Mesenchymal stem cell (in vitro differentiated cells and primary cell): ENCODE data around the gene MTMR6.

Experiments used
- DNase-seq: peaks from one replicate; pipeline ENCODE4 v3.0.0-alpha.2; 2013
- H2AFZ ChIP-seq: one replicate; pipeline ENCODE4 v1.6.1; 2013; ENCODE audit warnings: low read depth, mild to moderate bottlenecking, control low read depth, inconsistent platforms, low read length, moderate library complexity
- H2AK5ac ChIP-seq: 2 replicates; pipeline ENCODE4 v1.6.1; 2013; ENCODE audit warnings: low read length, moderate library complexity, mild to moderate bottlenecking, inconsistent platforms; ENCODE audit not compliant: severe bottlenecking
- H2BK120ac ChIP-seq: one replicate; pipeline ENCODE4 v1.6.1; 2013; ENCODE audit warnings: low read depth, mild to moderate bottlenecking, inconsistent platforms, low read length, moderate library complexity
- H2BK12ac ChIP-seq, 2 experiments: one replicate each; pipeline ENCODE4 v1.6.1; 2013; ENCODE audit warnings: inconsistent platforms in 2 of 2, low read length in 2 of 2, mild to moderate bottlenecking in 2 of 2, moderate library complexity in 2 of 2, control low read depth in 1 of 2
- H2BK15ac ChIP-seq: one replicate; pipeline ENCODE4 v1.6.1; 2013; ENCODE audit warnings: mild to moderate bottlenecking, low read depth, inconsistent platforms; ENCODE audit not compliant: poor library complexity, severe bottlenecking
- H2BK5ac ChIP-seq: 2 replicates; pipeline ENCODE4 v1.6.1; 2013; ENCODE audit warnings: low read depth, mild to moderate bottlenecking, low read length, control low read depth, inconsistent platforms; ENCODE audit not compliant: poor library complexity, severe bottlenecking
- H3K14ac ChIP-seq, 2 experiments: one replicate each; pipeline ENCODE4 v1.6.1; 2013; ENCODE audit warnings: inconsistent platforms in 2 of 2, low read length in 2 of 2, control low read depth in 1 of 2, mild to moderate bottlenecking in 1 of 2, moderate library complexity in 1 of 2
- H3K18ac ChIP-seq, 2 experiments: one replicate each; pipeline ENCODE4 v1.6.1; 2013; ENCODE audit warnings: inconsistent platforms in 2 of 2, low read length in 2 of 2, control low read depth in 1 of 2, low read depth in 1 of 2, mild to moderate bottlenecking in 1 of 2
- H3K23ac ChIP-seq, 2 experiments: one replicate each; pipeline ENCODE4 v1.6.1; 2013; ENCODE audit warnings: inconsistent platforms in 2 of 2, low read length in 2 of 2, mild to moderate bottlenecking in 2 of 2, moderate library complexity in 2 of 2, control low read depth in 1 of 2
- H3K27ac ChIP-seq: 2 replicates; pipeline ENCODE4 v1.5.1; 2013; ENCODE audit warnings: mild to moderate bottlenecking, moderate library complexity, low read length, control low read depth, inconsistent platforms; ENCODE audit not compliant: poor library complexity, severe bottlenecking
- H3K27me3 ChIP-seq, 2 experiments: 2 replicates each; pipeline versions ENCODE4 v1.6.1 to v1.7.0; 2013; ENCODE audit warnings: low read length in 2 of 2, mild to moderate bottlenecking in 2 of 2, moderate library complexity in 2 of 2, control low read depth in 1 of 2, inconsistent platforms in 1 of 2; ENCODE audit not compliant: control insufficient read depth in 1 of 2, insufficient read depth in 1 of 2
- H3K36me3 ChIP-seq, 2 experiments: 2 replicates each; pipeline versions ENCODE4 v1.6.1 to v1.7.0; 2013; ENCODE audit warnings: low read length in 2 of 2, control low read depth in 1 of 2, inconsistent platforms in 1 of 2, low read depth in 1 of 2, mild to moderate bottlenecking in 1 of 2; ENCODE audit not compliant: insufficient read depth in 2 of 2, control insufficient read depth in 1 of 2
- H3K4ac ChIP-seq, 2 experiments: one replicate each; pipeline ENCODE4 v1.6.1; 2013; ENCODE audit warnings: inconsistent platforms in 2 of 2, low read length in 2 of 2, mild to moderate bottlenecking in 2 of 2, moderate library complexity in 2 of 2, control low read depth in 1 of 2, low read depth in 1 of 2
- H3K4me1 ChIP-seq: 2 replicates; pipeline ENCODE4 v1.6.1; 2013; ENCODE audit warnings: low read depth, low read length, control low read depth; ENCODE audit not compliant: control insufficient read depth, insufficient read depth
- H3K4me2 ChIP-seq: 2 replicates; pipeline ENCODE4 v1.6.1; 2013; ENCODE audit warnings: low read length, mild to moderate bottlenecking, inconsistent platforms; ENCODE audit not compliant: poor library complexity, severe bottlenecking
- H3K4me3 ChIP-seq, 2 experiments: 2 replicates each; pipeline versions ENCODE4 v1.5.1 to v1.7.0; 2013; ENCODE audit warnings: low read length in 2 of 2, mild to moderate bottlenecking in 2 of 2, control low read depth in 1 of 2, low read depth in 1 of 2; ENCODE audit not compliant: insufficient read depth in 1 of 2
- H3K79me1 ChIP-seq: replicated peaks from 2 replicates; pipeline ENCODE4 v1.6.1; 2013; ENCODE audit warnings: mild to moderate bottlenecking, control low read depth, low read length, inconsistent platforms; ENCODE audit not compliant: poor library complexity, severe bottlenecking
- H3K9ac ChIP-seq: 2 replicates; pipeline ENCODE4 v1.7.0; 2013; ENCODE audit warnings: mild to moderate bottlenecking, low read length, moderate library complexity
- H3K9me3 ChIP-seq: 2 replicates; pipeline ENCODE4 v1.7.0; 2013; ENCODE audit warnings: mild to moderate bottlenecking, low read length; ENCODE audit not compliant: control insufficient read depth
- H4K8ac ChIP-seq: one replicate; pipeline ENCODE4 v1.6.1; 2013; ENCODE audit warnings: inconsistent platforms, mild to moderate bottlenecking, low read length, moderate library complexity
- H4K91ac ChIP-seq: one replicate; pipeline ENCODE4 v1.6.1; 2013; ENCODE audit warnings: mild to moderate bottlenecking, low read length, inconsistent platforms
- WGBS: methylation state at CpG from one replicate; pipeline ENCODE4 v1.1.7; 2013; ENCODE audit warnings: mixed read lengths; 5-methylcytosine and 5-hydroxymethylcytosine counted together

The MTMR6 gene

GRCh38 chr13:25213715-25214114 is 73.6 kb downstream of the MTMR6 start:
- Histone ChIP-seq H2AK5ac (no peak overlapping the region), H3K4me2 (no peak overlapping the region), H3K4me1 (peaks cover 15% of the 10 kb centered on the region), H3K9ac (no peak overlapping the region), H2BK120ac (no peak overlapping the region), H3K18ac (no peak overlapping the region), H2BK5ac (no peak overlapping the region), H3K4ac (no peak overlapping the region), H3K14ac (no peak overlapping the region), H3K27ac (no peak overlapping the region), H3K9me3 (no peaks in the 10 kb centered on the region), H2AFZ (no peak overlapping the region), H3K27me3 (peaks cover 0 to 2% of the 10 kb centered on the region in 2 experiments), H3K79me1 (no peaks in the 10 kb centered on the region), H3K23ac (no peak overlapping the region), H3K36me3 (no peaks in the 10 kb centered on the region), H4K8ac (no peak overlapping the region), H2BK12ac (no peak overlapping the region), H2BK15ac (no peak overlapping the region), H4K91ac (no peak overlapping the region), H3K4me3 (no peak overlapping the region)
- 97% methylated on average over 2 of the region's 2 CpGs for WGBS
- DNase-seq, result no peak

- H4K8ac ChIP-seq, result no peak overlapping the region
- H2BK5ac ChIP-seq, result no peak overlapping the region
- H3K27me3 ChIP-seq, result peaks cover 2 to 5% of the 10 kb centered on the region in 2 experiments
- H3K27ac ChIP-seq, result no peak overlapping the region
- H3K4me1 ChIP-seq, result peaks cover 10% of the 10 kb centered on the region
- H3K36me3 ChIP-seq, result no peaks in the 10 kb centered on the region
- H3K4ac ChIP-seq, result no peak overlapping the region
- H3K23ac ChIP-seq, result no peak overlapping the region
- H2AK5ac ChIP-seq, result no peak overlapping the region
- no peak overlapping the region for H2BK15ac ChIP-seq
- WGBS, result 87% methylated on average over 13 of the region's 13 CpGs
- H3K9ac ChIP-seq, result no peak overlapping the region
- H3K9me3 ChIP-seq, result no peaks in the 10 kb centered on the region
- DNase-seq, result no peak
- no peak overlapping the region for H2AFZ ChIP-seq
- no peaks in the 10 kb centered on the region for H3K79me1 ChIP-seq
- H3K14ac ChIP-seq, result no peak overlapping the region
- H3K4me2 ChIP-seq, result no peak overlapping the region
- no peak overlapping the region for H3K18ac ChIP-seq
- H2BK120ac ChIP-seq, result no peak overlapping the region
- no peak overlapping the region for H3K4me3 ChIP-seq
- no peak overlapping the region for H4K91ac ChIP-seq
- no peak overlapping the region for H2BK12ac ChIP-seq
Measured at GRCh38 chr13:25210842-25211569, 76.3 kb downstream of the MTMR6 start.

GRCh38 chr13:25207291-25207810 is 79.9 kb downstream of the MTMR6 start:
- no peak overlapping the region for H3K27ac ChIP-seq
- H2BK12ac ChIP-seq, result no peak overlapping the region
- no peaks in the 10 kb centered on the region for H3K79me1 ChIP-seq
- H2AK5ac ChIP-seq, result no peak overlapping the region
- H4K8ac ChIP-seq, result no peak overlapping the region
- H3K14ac ChIP-seq, result no peak overlapping the region
- H3K4me1 ChIP-seq, result no peaks in the 10 kb centered on the region
- H3K9me3 ChIP-seq, result no peaks in the 10 kb centered on the region
- no peak overlapping the region for H4K91ac ChIP-seq
- no peak overlapping the region for H2BK15ac ChIP-seq
- H3K4me2 ChIP-seq, result no peak overlapping the region
- H2AFZ ChIP-seq, result no peak overlapping the region
- H3K27me3 ChIP-seq, result peaks cover 10 to 18% of the 10 kb centered on the region in 2 experiments
- DNase-seq, result no peak
- no peak overlapping the region for H3K9ac ChIP-seq
- no peaks in the 10 kb centered on the region for H3K36me3 ChIP-seq
- H2BK120ac ChIP-seq, result no peak overlapping the region
- no peak overlapping the region for H3K23ac ChIP-seq
- no peak overlapping the region for H3K18ac ChIP-seq
- H2BK5ac ChIP-seq, result no peak overlapping the region
- H3K4ac ChIP-seq, result no peak overlapping the region
- H3K4me3 ChIP-seq, result no peak overlapping the region
- 88% methylated on average over 7 of the region's 8 CpGs for WGBS

- WGBS, result 94% methylated on average over 3 of the region's 4 CpGs
Measured at GRCh38 chr13:25204863-25205262, 82.4 kb downstream of the MTMR6 start.

More at GRCh38 chr13:25204863-25205262, 82.4 kb downstream of the MTMR6 start:
- Histone ChIP-seq H3K27ac (no peak overlapping the region), H4K91ac (no peak overlapping the region), H2BK15ac (no peak overlapping the region), H3K9ac (no peak overlapping the region), H3K4me1 (peaks cover 2% of the 10 kb centered on the region), H2AK5ac (no peak overlapping the region), H2BK5ac (no peak overlapping the region), H4K8ac (no peak overlapping the region), H3K4me2 (no peak overlapping the region), H3K36me3 (no peaks in the 10 kb centered on the region), H3K18ac (no peak overlapping the region), H3K4me3 (no peak overlapping the region), H3K9me3 (no peaks in the 10 kb centered on the region), H2BK12ac (no peak overlapping the region), H3K27me3 (peaks cover 11 to 31% of the 10 kb centered on the region in 2 experiments), H3K14ac (no peak overlapping the region), H3K79me1 (no peaks in the 10 kb centered on the region), H2BK120ac (no peak overlapping the region), H3K4ac (no peak overlapping the region), H2AFZ (no peak overlapping the region), H3K23ac (no peak overlapping the region)
- DNase-seq, result no peak
